Mononuclear cell (primary cell): ENCODE results near the gene GRM8. TPM values are rescaled to one million over a fixed set of nuclear protein-coding genes. Genes with fewer than 3 reads are reported as not detected.

Experiments
- H3K27me3 ChIP-seq: 2 replicates; pipeline ENCODE4 v1.6.0; 2011; ENCODE audit warnings: low read length, control low read depth; ENCODE audit not compliant: insufficient read depth
- H3K4me1 ChIP-seq: 2 replicates; pipeline ENCODE4 v1.5.1; 2011; ENCODE audit warnings: mild to moderate bottlenecking, low read length, control low read depth; ENCODE audit not compliant: insufficient read depth
- H3K4me3 ChIP-seq: 2 replicates; pipeline ENCODE4 v1.5.1; 2011; ENCODE audit warnings: mild to moderate bottlenecking, low read length, moderate library complexity
- H3K9me3 ChIP-seq: 2 replicates; pipeline ENCODE4 v1.5.1; 2011; ENCODE audit warnings: low read depth, mild to moderate bottlenecking, control low read depth, low read length
- total RNA-seq: library from RNA; depleted of rRNA; stranded (reverse); fragments of >200 nt; gene quantifications from one replicate; pipeline ENCODE4 v1.2.3, GENCODE V29; 2012

GRM8 gene
- total RNA-seq, 1 donor = not detected

DNA sequence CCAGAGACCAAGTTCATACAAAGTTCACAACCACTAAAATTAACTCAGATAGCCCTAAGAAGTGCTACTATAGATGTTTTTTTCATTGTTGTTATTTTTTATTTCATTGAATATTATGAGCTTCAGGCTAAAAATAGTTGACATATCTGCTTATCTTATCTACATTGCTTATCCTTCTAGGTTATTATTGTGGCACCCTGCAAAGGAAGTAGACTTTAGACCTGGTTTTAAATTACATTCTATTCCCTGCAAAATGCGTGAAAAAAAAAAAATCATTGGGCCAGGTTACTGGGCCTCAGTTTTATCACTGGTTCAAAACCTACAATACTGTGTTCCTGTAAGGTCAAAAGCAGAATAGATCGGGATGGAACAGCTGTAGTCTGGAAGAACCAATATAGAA, 811.0 kb downstream of the GRM8 start:
- no peaks in the 10 kb centered on the region for H3K9me3 ChIP-seq
- H3K4me1 ChIP-seq = no peaks in the 10 kb centered on the region
- H3K27me3 ChIP-seq = no peaks in the 10 kb centered on the region
- no peak overlapping the region for H3K4me3 ChIP-seq

DNA sequence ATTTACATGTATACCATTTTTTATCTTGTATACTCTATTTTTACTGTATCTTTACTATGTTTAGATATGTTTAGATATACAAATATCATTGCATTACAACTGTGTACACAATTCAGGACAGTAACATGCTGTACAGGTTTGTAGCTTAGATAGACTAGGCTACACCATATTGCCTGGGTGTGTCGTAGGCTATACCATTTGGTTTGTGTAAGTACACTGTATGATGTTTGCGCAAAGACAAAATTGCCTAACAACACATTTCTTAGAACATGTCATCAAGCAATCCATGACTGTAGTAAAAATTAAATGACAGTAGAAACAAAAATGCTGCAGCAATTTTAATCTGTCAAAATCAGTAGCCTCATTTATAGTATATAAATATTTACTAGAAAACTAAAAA, 812.2 kb downstream of the GRM8 start:
- H3K9me3 ChIP-seq = no peaks in the 10 kb centered on the region

DNA sequence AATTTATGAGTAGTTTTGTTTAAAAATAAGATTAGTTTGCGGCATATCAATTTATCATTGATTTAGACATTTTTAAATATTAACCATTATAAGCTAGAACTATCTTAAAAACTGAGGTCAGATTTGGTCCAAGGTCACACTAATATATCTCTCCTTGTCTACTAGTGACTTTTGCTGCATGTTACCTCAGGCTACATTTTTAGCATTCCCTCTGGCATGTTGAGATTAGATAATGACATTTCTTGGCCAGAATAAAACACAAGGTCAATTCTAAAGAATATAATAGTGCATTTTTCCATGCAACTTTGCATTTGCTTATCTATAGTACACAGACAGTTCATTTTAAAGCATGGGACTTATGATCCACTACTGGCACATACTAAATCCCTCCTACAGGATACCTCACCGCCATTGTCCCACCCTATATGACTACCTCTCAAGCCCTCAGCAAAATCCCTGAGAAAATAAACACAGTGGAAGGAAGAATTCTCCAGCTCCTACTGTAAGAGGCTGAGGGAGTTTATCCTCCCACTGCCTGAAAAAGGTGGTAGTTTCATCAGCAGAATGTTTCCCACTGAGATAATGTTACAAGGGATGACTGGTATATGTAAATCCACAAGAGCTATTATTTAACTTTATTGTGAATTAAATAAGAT, 816.4 kb downstream of the GRM8 start:
- H3K4me3 ChIP-seq = no peak overlapping the region
- no peaks in the 10 kb centered on the region for H3K27me3 ChIP-seq
- H3K9me3 ChIP-seq = no peaks in the 10 kb centered on the region
- no peaks in the 10 kb centered on the region for H3K4me1 ChIP-seq

More for the DNA sequence above, 812.2 kb downstream of the GRM8 start:
- H3K4me3 ChIP-seq = no peak overlapping the region
- no peaks in the 10 kb centered on the region for H3K4me1 ChIP-seq
- H3K27me3 ChIP-seq = no peaks in the 10 kb centered on the region

DNA sequence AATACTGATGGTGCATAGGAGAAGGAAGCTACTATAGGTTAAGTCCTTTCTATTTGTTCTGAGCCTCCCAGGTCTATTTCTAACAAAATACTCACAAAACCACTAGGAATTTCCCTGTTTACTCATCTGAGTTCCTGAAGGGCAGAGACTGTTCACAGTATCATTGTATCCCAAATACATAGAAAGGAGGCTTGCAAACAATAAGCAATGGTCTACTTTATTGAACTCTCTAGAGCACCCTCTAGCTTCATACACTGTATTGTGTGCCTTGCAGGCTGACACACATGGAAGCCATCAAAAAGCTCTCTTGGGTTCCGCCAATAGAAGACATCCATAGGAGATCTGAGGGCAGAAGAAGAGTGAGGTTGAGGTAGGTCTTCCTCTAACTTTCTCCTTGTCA, 826.1 kb downstream of the GRM8 start:
- H3K27me3 ChIP-seq = no peaks in the 10 kb centered on the region
- no peaks in the 10 kb centered on the region for H3K9me3 ChIP-seq
- no peaks in the 10 kb centered on the region for H3K4me1 ChIP-seq
- H3K4me3 ChIP-seq = no peak overlapping the region

DNA sequence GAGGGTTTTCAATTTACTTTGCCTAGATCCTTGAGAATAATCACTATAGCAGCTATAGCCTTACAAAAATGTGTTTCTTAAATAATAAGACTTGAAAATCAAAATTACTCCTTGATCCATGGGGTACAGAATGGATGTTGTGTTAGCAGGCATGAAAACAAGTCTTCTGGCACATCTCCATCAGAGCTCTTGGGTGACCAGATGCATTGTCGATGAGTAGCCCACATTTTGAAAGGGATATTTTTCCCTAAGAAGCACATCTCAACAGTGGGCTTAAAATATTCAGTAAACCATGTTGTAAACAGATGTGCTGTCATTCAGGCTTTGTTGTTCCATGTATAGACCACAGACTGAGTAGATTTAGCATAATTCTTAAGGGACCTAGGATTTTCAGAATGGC, 827.8 kb downstream of the GRM8 start:
- Histone ChIP-seq H3K4me3 (no peak overlapping the region), H3K4me1 (no peaks in the 10 kb centered on the region), H3K27me3 (no peaks in the 10 kb centered on the region), H3K9me3 (no peaks in the 10 kb centered on the region)

DNA sequence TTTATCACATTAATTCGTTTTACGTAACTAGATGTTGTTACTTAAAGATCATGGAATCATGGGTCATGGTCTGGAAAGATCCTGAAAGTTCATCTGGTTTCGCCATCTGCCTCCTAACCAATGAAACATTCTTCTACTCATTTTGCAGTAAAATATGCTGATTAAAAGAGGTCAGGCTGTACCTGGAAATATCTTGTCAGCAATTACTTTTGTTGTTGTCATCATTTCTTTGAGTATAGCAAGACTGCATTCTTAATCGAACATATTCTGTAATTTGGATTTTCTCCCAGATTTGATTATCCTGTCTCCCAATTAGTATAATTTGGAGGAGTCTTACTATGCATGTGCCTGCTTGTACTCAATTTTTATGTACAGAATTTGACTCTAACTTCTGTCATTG, 833.7 kb downstream of the GRM8 start:
- Histone ChIP-seq H3K27me3 (no peaks in the 10 kb centered on the region), H3K9me3 (no peaks in the 10 kb centered on the region), H3K4me3 (no peak overlapping the region), H3K4me1 (no peaks in the 10 kb centered on the region)

DNA sequence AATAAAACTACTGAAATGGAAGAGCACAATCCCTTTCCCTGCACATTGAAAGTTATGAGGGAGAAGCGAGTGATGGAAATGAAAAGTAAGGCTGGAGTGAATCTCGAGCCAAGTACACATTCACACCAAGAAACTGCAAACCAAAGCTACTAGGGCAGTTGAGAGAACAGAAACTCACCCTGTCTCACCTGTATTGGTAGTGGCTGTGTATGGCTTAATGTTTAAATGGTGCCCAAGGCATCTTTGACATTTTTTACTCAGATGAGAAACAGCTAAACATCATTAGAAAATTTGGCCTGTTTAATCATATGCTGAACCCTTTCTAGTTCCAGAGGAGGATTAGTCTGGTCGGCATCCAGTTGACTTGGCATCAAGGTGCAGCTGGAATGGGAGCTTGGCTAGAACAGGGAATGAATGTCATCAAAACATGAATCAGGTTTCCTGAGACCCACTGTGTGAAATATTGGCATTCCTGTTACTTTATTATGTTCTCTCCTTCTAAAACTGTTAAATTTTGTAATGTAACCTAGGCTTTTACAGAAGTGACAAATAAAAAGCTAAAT, 840.8 kb downstream of the GRM8 start:
- H3K27me3 ChIP-seq = no peaks in the 10 kb centered on the region
- H3K4me1 ChIP-seq = no peaks in the 10 kb centered on the region
- no peaks in the 10 kb centered on the region for H3K9me3 ChIP-seq
- H3K4me3 ChIP-seq = no peak overlapping the region

DNA sequence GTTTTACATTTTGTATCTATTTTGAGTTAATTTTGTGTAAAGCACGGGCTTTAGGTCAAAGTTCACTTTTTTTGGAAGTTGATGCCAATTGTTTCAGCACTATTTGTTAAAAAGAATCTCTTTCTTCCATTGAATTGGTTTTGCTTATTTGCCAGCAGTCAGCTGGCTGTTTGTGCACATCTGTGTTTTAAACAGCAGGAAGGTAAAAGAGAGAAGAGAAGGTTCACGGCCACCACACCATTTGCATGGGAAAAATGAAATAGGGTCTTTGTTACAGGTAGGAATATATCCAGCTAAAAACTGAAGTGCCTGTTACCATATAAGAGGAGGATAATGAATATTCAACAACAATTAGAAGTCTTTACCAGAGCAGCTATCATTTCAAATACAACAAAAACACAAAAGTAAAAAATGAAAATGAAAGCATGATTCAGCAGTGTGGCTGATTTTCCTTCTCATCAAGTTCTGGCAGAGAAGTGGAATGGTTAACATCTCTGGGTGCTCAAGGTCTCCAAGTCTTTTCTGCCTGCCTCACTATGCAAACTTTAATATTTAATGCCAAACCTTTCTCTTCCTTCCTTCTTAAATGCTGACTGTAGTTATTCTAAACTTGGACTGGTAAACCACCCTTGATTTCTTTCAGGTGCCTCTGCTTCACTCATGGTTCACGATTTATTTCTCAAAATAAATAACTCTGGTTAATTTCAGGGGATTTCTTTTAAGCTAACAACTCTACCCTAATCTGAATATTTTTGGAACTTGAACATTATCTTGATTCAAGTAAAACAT, 841.5 kb downstream of the GRM8 start:
- Histone ChIP-seq H3K27me3 (no peaks in the 10 kb centered on the region), H3K4me3 (no peak overlapping the region), H3K9me3 (no peaks in the 10 kb centered on the region), H3K4me1 (no peaks in the 10 kb centered on the region)

DNA sequence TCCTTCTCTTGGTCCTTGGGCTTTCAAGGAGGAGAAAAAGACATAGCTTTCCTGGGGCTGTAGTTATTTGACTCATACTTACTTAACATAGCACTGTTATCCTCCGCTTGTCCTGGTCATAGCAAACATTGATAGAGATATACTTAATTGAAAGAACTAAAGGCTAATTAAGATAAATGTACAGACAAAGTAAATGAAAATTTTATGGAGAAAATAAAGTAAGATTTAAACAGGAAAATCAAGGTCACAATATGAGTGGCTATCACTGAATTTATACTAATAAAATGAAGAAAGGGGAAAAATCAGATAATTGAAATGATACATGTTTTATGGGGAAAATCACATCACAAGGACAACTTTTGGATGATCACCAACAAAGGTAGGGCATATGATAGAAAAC, 849.7 kb downstream of the GRM8 start:
- H3K4me3 ChIP-seq = no peak overlapping the region
- H3K4me1 ChIP-seq = no peaks in the 10 kb centered on the region
- no peaks in the 10 kb centered on the region for H3K9me3 ChIP-seq
- H3K27me3 ChIP-seq = no peaks in the 10 kb centered on the region

DNA sequence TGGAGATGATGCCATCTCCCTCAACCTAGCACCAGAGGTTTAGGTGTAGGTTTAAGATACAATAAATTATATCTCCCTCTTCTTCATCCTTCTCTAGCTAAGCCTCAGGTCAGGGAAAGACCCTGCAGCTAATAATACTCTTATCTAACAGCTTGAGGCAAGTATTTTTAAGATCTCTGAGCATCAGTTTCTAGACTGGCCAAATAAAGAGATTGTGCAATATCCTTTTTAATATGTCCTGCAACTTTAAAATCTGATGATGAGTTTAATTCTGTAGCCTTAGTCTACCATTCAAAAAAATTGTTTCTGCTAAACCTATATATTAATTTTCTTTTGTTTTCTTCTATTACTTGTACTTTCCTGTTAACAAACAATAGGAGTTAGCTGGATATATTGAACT, 850.8 kb downstream of the GRM8 start:
- Histone ChIP-seq H3K9me3 (no peaks in the 10 kb centered on the region), H3K4me1 (no peaks in the 10 kb centered on the region), H3K27me3 (no peaks in the 10 kb centered on the region), H3K4me3 (no peak overlapping the region)

DNA sequence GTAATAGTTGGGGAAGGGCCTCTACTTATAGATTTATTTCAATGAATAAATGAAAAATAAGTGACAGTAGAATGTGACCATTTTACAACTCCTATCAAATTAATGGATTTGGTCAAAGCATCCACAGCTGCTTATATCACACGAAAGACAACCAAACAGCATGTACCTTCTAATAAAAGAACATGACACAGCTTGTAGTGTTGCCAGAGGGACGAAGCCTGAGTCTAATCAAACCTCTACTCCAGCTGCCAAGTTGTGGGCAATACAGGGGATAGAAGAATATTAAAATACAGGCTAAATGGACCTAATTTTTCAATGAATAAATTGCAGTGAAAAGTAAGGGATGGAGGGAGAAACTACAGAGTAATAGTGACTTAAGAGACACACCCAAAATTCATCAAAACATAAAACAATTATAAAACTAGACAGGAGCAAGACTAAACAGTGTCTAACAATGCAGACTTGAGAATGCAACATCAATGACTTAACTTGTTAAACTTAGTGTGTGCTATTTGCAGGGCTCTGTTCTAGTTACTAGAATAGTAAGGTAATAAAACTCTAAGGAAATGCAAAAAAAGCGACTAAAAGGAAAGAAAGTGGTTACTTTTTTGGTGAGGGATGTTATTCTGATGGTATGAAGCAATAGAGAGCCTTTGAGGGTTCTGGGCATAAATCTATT, 853.8 kb downstream of the GRM8 start:
- no peaks in the 10 kb centered on the region for H3K27me3 ChIP-seq
- H3K4me1 ChIP-seq = no peaks in the 10 kb centered on the region
- no peak overlapping the region for H3K4me3 ChIP-seq
- no peaks in the 10 kb centered on the region for H3K9me3 ChIP-seq

DNA sequence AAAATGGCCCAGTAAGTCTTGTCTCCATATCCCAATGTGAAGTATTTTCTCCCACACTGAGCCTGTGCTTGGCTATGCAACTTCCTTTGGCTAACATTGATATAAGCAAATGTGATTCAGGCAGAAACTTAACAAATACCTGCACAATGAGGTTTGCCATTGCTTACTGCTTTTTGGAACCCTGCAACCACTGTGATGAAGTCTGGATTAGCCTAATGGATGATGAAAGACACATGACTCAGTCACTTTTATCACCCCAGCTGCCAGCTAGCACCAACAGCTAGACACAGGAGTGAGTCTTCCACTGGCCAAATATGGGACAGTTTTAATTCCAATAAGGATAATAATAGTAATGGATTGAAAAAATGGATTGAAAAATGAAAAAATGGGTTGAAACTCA, 854.5 kb downstream of the GRM8 start:
- Histone ChIP-seq H3K4me3 (no peak overlapping the region), H3K9me3 (no peaks in the 10 kb centered on the region), H3K4me1 (no peaks in the 10 kb centered on the region), H3K27me3 (no peaks in the 10 kb centered on the region)

DNA sequence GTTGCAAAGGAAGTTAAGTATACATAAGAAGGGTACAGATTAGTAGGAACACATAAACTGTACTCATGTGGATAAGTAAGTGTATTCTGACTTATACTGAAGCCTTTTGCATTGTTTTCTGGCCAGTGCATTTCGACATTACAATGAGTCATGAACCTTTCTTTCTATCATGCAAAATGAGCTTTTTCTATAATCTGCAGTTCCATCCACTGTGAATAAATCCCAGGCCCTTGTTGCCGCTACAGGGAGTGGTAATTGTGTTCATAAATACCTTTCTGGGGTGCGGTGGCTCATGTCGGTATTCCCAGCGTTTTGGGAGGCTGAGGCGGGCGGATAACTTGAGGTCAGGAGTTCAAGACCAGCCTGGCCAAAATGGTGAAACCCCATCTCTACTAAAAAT, 858.3 kb downstream of the GRM8 start:
- Histone ChIP-seq H3K4me3 (no peak overlapping the region), H3K27me3 (no peaks in the 10 kb centered on the region), H3K9me3 (no peaks in the 10 kb centered on the region), H3K4me1 (no peaks in the 10 kb centered on the region)
